Superior temporal gyrus (tissue), 1 donor: Measurements from ENCODE around the gene RARS2.

Experiments
- DNase-seq: peaks from one replicate; pipeline ENCODE4 v3.0.0-alpha.2; 2016; ENCODE audit errors: extremely low spot score

The RARS2 gene

GRCh38 chr6:87574237-87574804, 15.5 kb downstream of the RARS2 start:
- no peak for DNase-seq

GRCh38 chr6:87573307-87574024, 16.3 kb downstream of the RARS2 start:
- DNase-seq: no peak

- no peak for DNase-seq
Observed at GRCh38 chr6:87572883-87573282, 16.9 kb downstream of the RARS2 start.

DNA sequence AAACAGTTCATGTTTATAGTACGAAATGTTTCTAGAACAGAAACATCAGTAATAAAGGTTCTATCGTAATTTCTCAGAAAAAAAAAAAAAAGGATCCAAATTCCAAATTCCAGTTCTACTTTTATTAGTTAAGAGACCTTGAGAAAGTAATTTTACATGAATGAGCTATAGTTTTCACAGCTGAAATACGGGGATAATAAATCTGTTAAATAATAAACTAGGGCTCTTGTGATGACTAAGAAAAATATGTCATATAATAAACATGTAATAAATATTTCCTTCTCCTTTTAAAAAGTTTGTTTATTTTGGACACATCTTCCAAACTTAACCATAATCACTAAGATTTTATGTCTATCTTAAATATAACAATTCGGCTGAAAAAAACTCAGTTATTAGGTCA, 17.8 kb downstream of the RARS2 start:
- no peak for DNase-seq

- DNase-seq: no peak
Observed at GRCh38 chr6:87561017-87561416, 28.8 kb downstream of the RARS2 start.

GRCh38 chr6:87558446-87558845, 31.3 kb downstream of the RARS2 start:
- no peak for DNase-seq

DNA sequence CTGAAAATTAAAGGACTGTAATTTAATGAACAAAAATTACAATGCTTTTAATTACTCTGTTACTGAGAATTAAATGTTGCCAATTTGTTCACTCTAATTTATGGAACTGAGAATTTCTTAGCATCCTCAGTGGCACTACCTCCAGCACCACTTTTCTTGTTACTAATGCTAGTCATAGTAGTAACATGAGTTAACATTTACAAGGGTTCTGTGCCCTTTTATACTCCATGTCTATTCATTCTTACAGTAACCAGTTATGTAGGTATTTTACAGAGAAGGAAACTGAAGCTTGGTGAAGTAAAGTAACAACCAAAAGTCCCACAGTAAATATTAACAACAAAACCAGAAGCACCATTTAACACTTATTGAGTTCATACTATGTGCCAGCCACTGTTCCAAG, 34.3 kb downstream of the RARS2 start:
- no peak for DNase-seq

GRCh38 chr6:87553159-87553765, 36.5 kb downstream of the RARS2 start:
- no peak for DNase-seq

GRCh38 chr6:87551799-87552198, 38.0 kb downstream of the RARS2 start:
- DNase-seq: no peak

DNA sequence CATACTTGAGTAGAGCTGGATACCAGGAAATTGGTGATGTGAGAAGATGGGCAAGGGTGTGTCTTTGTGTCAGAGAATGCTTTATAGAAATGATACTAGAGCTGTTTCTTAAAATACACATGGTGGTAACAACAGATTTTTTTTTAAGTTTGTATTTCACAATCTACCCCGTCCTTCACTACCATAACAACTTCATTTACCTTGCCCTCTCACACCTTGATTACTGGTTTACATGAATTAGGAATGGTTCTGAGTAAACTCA, 45.4 kb downstream of the RARS2 start:
- no peak for DNase-seq

DNA sequence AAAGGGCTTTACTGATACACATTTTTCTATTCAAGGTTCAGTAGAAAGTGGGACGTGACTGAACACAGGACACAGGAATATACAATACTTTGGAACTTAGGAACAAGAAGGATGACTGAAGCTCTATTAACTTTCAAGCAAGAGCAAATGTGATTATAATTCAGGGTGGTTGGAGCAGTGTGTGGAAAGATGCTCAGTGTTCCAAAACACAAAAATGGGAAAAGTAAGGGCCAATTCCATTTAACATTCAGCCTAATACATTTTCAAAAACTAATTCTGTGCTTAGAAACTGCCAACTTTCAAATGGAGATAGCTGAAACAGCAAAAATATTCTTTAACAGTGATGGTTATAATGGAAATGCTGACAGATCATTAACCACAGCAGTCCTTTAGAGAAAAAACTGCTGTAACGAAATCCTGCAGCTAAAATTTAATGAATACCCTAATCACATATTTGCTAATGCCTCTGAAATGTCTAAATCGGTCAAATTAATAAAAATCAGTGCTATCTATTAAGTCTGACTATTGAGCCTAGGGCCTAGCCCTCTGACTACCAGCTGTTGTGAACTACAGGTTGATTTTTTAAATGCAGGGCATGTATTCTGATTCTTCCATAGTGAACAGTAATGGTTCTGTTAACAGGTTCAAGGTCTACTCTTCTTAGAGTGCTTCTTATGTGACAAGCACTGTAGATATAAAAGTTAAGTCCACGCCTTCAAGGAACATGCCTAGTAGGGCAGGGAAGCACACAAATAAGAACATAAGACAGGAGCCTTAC, 45.9 kb downstream of the RARS2 start:
- no peak for DNase-seq

DNA sequence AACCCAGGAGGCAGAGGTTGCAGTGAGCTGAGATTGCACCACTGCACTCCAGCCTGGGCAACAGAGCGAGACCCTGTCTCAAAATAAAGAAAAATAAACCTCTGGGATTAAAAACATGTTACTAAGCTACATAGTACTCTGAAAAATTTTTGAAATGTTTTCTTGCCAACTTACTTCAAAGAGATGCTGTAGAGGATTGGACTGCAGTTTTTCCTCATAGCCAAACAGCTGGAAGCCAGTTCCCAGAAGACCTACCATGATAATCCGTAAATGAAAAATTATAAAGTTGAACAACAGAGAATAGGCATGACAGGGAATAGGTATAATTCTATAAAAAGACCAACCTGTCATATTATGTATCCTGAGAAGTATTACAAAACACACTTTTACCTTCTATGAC, 48.0 kb downstream of the RARS2 start:
- DNase-seq: no peak

DNA sequence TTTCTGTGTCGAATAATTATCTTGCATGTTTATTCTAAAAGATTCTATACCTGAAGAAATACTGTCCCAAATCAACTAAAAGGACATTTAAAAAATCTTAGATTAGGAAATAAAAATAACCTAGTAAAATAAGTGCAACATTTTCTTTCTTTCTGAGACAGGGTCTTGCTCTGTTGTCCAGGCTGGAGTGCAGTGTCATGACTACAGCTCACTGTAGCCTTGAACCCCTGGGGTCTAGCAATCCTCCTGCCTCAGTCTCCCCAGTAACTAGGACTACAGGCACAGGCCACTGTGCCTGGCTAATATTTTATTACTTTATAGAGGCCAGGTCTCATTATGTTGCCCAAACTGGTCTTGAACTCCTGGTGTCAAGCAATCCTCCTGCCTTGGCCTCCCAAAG, 48.7 kb downstream of the RARS2 start:
- no peak for DNase-seq

DNA sequence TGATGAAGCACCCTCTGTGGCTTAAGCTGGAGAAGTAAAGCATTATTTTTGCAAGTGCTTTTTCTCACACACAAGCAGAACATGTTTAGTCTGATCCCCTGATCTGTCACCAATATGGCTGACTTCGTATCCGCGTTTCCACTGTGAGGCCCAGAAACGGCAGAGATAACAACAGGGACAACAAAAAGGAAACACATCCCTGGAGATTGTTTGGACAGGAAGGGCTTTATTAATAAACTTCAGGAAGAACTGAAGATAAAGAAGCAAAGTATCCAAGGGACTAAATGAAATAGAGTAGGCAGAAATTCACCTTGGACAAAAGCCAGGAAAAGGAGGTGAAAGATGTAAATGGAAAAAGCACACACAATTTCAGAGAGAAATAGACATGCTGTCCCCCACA, 49.2 kb downstream of the RARS2 start:
- no peak for DNase-seq

DNA sequence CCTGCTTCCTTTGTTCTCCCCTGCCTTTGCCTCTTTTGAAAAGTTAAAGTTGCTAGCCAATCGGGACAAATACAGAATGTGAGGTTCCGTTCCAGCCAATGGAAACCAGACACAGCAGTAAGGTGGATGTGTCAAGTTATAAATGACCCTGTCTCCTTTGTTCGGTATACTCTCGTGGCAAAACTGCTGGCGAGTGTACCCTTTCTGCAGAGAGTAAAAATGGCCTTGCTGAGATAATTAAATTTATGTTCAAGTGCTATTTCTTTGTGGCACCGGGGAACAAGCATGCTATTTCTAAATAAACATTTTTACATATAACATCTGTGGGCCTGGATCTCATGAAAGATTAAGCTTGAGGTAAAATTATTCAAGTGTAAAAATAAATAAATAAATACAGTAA, 50.2 kb downstream of the RARS2 start:
- no peak for DNase-seq

DNA sequence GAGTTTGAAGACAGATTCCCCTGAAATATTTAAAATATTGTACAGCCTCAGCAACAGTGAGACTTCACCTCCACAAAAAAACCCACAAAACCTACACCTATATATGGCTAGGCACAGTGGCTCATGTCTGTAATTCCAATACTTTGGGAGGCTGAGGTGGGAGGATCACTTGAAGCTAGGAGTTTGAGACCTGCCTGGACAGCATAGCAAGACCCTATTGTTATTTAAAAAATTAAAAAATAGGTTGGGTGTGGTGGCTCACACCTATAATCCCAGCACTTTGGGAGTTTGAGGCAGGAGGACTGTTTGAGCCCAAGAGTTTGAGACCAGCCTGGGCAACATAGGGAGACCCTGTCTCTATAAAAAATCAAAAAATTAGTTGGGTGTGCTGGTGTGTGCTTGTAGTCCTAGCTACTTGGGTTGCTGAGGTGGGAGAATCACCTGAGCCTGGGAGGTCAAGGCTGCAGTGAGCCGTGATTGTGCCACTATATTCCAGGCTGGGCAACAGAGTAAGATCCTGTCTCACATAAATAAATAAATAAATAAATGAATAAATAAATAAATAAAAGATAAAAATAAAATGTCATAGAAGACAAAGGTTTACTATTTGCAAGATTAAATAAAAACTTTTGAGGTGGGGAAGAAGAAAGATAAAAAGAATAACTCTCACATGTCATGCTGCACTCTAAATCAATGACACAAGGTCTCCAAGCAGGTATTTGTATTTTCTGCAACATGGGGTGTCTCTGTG, 51.1 kb downstream of the RARS2 start:
- DNase-seq: no peak

- DNase-seq: no peak
Observed at GRCh38 chr6:87534377-87535047, 55.3 kb downstream of the RARS2 start.

DNA sequence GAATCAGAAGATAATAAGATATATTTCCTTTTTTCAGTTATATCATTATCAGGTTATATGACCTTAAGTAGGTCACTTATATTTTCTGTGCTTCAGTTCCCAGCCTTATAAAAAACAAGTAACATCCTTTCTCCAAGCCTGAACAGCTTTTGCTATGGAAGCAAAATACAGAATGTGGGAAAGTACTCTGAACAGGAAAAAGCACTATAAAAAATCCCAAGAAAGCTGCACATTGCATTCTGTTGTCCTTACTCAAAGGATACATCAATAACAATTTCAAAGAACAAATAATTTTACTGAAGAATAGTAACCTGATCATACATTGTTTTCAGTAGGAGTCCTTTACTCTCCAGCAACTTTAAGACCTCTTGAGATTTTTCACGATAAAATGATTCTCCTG, 60.6 kb downstream of the RARS2 start:
- no peak for DNase-seq

DNA sequence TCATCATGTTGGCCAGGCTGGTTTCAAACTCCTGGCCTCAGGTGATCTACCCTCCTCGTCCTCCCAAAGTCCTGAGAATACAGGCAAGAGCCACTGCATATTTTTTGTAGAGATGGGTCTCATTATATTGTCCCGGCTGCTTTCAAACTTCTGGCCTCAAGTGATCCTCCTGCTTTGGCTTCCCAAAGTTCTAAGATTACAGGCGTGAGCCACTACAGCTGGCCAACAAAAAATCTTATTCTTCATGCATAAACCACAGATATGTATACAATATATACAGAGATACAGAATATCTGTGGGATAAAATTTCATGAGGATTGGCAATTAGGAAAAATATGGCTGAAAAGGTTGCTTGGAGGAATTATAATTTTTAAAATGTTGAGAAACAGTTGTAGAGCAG, 67.1 kb downstream of the RARS2 start:
- no peak for DNase-seq

- no peak for DNase-seq
Observed at GRCh38 chr6:87518453-87518852, 71.3 kb downstream of the RARS2 start.

DNA sequence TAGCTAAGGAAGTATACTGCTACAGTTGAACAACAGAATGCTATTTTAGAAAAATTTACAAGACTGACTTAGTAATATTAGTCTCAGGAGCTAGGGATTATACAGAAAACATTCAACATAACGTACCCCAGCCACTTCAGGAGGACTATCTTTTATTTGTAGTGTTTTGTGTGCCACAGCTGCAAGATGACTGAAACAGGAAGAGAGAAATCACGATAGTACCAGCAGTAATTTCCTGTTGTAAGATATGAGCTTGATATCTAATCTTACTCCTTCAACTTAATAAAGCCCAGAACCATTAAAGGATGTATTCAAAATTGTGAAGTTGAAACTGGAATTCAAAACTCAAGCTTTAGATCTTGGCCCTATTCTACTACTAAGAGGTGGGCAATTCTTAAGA, 75.0 kb downstream of the RARS2 start:
- DNase-seq: no peak

DNA sequence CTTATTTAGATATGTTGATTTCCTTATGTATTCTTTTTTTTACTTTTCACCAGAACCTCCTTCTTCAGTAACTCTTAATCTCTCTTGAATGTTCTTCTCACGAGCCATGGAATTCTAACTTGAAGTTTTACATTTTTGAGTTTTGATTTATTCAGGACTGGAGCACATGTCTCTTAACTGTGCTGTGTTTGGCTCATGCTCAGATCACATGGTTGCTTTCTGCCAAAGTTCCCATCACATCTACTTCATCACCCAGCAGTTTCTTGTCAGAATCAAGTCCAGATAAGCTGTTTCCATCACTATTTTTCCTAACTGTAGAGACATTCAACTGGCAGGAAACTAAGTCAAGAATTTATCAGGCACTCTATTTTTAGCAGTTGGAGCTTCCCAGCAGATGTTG, 85.3 kb downstream of the RARS2 start:
- no peak for DNase-seq
